HepG2 (cell line): ENCODE data around the gene NFXL1. TPM values are rescaled to one million over a fixed set of nuclear protein-coding genes. Genes with fewer than 3 reads are reported as not detected.

ENCODE experiments used
- ARNT2 ChIP-seq: sonication (generic); formaldehyde crosslinking; IDR thresholded peaks from 2 replicates; pipeline ENCODE4 v1.8.0; 2022; ENCODE audit warnings: mild to moderate bottlenecking, low read depth, missing genetic modification reagents, moderate library complexity
- ARNTL ChIP-seq: sonication (generic); formaldehyde crosslinking; IDR thresholded peaks from 2 replicates; pipeline ENCODE4 v1.4.0; 2020; ENCODE audit warnings: mild to moderate bottlenecking, missing genetic modification reagents
- RBAK ChIP-seq: sonication (generic); formaldehyde crosslinking; IDR thresholded peaks from 2 replicates; pipeline ENCODE4 v1.5.1; 2020; ENCODE audit warnings: mild to moderate bottlenecking, missing genetic modification reagents
- RNF2 ChIP-seq: fragments of 450-650 bp; conservative IDR thresholded peaks from 2 replicates; pipeline ENCODE4 v1.6.1; 2016; ENCODE audit warnings: low read depth
- SIN3B ChIP-seq: fragments of 150-350 bp; IDR thresholded peaks from 2 replicates; pipeline ENCODE4 v1.6.1; 2014; ENCODE audit warnings: low read length
- SUZ12 ChIP-seq: fragments of 150-350 bp; IDR thresholded peaks from 2 replicates; pipeline ENCODE4 v1.6.1; 2014; ENCODE audit warnings: low read depth, low read length
- THYN1 ChIP-seq: sonication (generic); formaldehyde crosslinking; IDR thresholded peaks from 2 replicates; pipeline ENCODE4 v1.8.1; 2023; ENCODE audit warnings: low read depth, mild to moderate bottlenecking, moderate library complexity, missing genetic modification reagents, borderline replicate concordance
- ZKSCAN5 ChIP-seq: sonication (generic); formaldehyde crosslinking; IDR thresholded peaks from 2 replicates; pipeline ENCODE4 v1.5.1; 2020; ENCODE audit warnings: mild to moderate bottlenecking, missing genetic modification reagents
- ZNF160 ChIP-seq: sonication (generic); formaldehyde crosslinking; IDR thresholded peaks from 2 replicates; pipeline ENCODE4 v1.8.0; 2022; ENCODE audit warnings: mild to moderate bottlenecking, inconsistent platforms, missing genetic modification reagents
- ZNF20 ChIP-seq: sonication (generic); formaldehyde crosslinking; IDR thresholded peaks from 2 replicates; pipeline ENCODE4 v1.4.0; 2020; ENCODE audit warnings: mild to moderate bottlenecking, moderate library complexity, missing genetic modification reagents
- ZNF777 ChIP-seq: sonication (generic); formaldehyde crosslinking; IDR thresholded peaks from 2 replicates; pipeline ENCODE4 v1.4.0; 2020; ENCODE audit warnings: missing genetic modification reagents
- ZNF816 ChIP-seq: sonication (generic); formaldehyde crosslinking; IDR thresholded peaks from 2 replicates; pipeline ENCODE4 v1.8.0; 2022; ENCODE audit warnings: missing genetic modification reagents, mild to moderate bottlenecking, borderline replicate concordance
- ZNF841 ChIP-seq: sonication (generic); formaldehyde crosslinking; IDR thresholded peaks from 2 replicates; pipeline ENCODE4 v1.8.1; 2023; ENCODE audit warnings: missing genetic modification reagents, borderline replicate concordance
- polyA plus RNA-seq, 8 experiments: library from polyadenylated mRNA; depleted of rRNA in 3 of 8; stranded (reverse) in 7 of 8; unstranded in 1 of 8; fragments of >200 nt; fragmentation: Illumina TruSeq in 4 of 8; extraction: Trizol in 4 of 8; gene quantifications; 2 replicates each; pipeline versions ENCODE4 v1.2.1 to v1.2.3, GENCODE V29; 2011 to 2016; ENCODE audit warnings: low read depth in 4 of 8, missing spikeins in 1 of 8, mixed read lengths in 1 of 8; ENCODE audit not compliant: insufficient read depth in 1 of 8
- total RNA-seq, 5 experiments: library from RNA; depleted of rRNA; stranded (reverse); fragments of >200 nt; fragmentation: Illumina TruSeq; extraction: Trizol; gene quantifications; 2 replicates each; pipeline ENCODE4 v1.2.3, GENCODE V29; 2016; ENCODE audit warnings: low read depth in 1 of 5
- TF ChIP-seq, protein P1 (sequence below): sonication (generic); formaldehyde crosslinking; IDR thresholded peaks from 2 replicates; pipeline ENCODE4 v1.4.0; 2020; ENCODE audit warnings: missing genetic modification reagents
- TF ChIP-seq, protein P2 (sequence below): sonication (generic); formaldehyde crosslinking; IDR thresholded peaks from 2 replicates; pipeline ENCODE4 v1.4.0; 2020; ENCODE audit warnings: missing genetic modification reagents
- TF ChIP-seq, protein P3 (sequence below): sonication (generic); formaldehyde crosslinking; IDR thresholded peaks from 2 replicates; pipeline ENCODE4 v1.5.0; 2020; ENCODE audit warnings: missing genetic modification reagents, mild to moderate bottlenecking, borderline replicate concordance
- TF ChIP-seq, protein P4 (sequence below): IDR thresholded peaks from 2 replicates; pipeline ENCODE4 v1.6.1; 2016; ENCODE audit warnings: mild to moderate bottlenecking, missing biosample characterization, missing genetic modification reagents
- TF ChIP-seq, protein P5 (sequence below), 2 experiments: IDR thresholded peaks; 2 replicates each; pipeline ENCODE4 v1.6.1; 2011 to 2012; ENCODE audit warnings: low read length in 2 of 2, borderline replicate concordance in 1 of 2, low read depth in 1 of 2, mild to moderate bottlenecking in 1 of 2, moderate library complexity in 1 of 2
- TF ChIP-seq, protein P6 (sequence below): sonication (generic); formaldehyde crosslinking; IDR thresholded peaks from 2 replicates; pipeline ENCODE4 v1.8.0; 2022; ENCODE audit warnings: mild to moderate bottlenecking, missing genetic modification reagents, moderate library complexity

The NFXL1 gene
- total and polyA plus RNA-seq, 2 of the 13 experiments (the other 11 are each of a cell fraction or from before 2014, with no cell fraction given), result 12.0 to 18.6 TPM

DNA sequence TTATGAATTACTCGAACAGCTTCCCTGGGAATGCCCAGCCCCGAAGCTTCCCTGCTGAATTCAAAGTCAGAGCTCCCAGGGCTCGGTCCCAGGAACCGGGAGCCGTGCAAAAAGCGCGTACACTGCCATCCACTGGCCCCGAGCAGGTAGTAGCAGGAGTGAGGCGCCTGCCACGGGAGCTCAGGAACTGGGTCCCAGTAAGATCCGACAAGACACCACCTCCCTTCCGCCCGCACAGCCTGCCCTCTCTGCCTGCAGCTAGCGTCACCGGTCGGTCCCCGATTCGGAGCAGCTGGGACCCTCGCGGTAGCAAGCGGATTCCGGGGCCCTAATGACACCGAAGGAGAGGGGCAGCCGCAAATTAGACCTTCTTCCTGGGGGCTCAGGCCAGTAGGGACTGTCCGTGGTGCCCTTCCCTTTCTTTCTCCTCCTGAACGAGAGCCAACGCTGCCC lies 77.7 kb downstream of the NFXL1 start (continued):
- TF ChIP-seq, protein P1, sequence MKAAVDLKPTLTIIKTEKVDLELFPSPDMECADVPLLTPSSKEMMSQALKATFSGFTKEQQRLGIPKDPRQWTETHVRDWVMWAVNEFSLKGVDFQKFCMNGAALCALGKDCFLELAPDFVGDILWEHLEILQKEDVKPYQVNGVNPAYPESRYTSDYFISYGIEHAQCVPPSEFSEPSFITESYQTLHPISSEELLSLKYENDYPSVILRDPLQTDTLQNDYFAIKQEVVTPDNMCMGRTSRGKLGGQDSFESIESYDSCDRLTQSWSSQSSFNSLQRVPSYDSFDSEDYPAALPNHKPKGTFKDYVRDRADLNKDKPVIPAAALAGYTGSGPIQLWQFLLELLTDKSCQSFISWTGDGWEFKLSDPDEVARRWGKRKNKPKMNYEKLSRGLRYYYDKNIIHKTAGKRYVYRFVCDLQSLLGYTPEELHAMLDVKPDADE (CRISPR knock-in tag), result no peak
- no peak for TF ChIP-seq ZNF20 (CRISPR knock-in tag)
- no peak for TF ChIP-seq SUZ12
- TF ChIP-seq ZKSCAN5 (CRISPR knock-in tag), result no peak
- TF ChIP-seq, protein P2, sequence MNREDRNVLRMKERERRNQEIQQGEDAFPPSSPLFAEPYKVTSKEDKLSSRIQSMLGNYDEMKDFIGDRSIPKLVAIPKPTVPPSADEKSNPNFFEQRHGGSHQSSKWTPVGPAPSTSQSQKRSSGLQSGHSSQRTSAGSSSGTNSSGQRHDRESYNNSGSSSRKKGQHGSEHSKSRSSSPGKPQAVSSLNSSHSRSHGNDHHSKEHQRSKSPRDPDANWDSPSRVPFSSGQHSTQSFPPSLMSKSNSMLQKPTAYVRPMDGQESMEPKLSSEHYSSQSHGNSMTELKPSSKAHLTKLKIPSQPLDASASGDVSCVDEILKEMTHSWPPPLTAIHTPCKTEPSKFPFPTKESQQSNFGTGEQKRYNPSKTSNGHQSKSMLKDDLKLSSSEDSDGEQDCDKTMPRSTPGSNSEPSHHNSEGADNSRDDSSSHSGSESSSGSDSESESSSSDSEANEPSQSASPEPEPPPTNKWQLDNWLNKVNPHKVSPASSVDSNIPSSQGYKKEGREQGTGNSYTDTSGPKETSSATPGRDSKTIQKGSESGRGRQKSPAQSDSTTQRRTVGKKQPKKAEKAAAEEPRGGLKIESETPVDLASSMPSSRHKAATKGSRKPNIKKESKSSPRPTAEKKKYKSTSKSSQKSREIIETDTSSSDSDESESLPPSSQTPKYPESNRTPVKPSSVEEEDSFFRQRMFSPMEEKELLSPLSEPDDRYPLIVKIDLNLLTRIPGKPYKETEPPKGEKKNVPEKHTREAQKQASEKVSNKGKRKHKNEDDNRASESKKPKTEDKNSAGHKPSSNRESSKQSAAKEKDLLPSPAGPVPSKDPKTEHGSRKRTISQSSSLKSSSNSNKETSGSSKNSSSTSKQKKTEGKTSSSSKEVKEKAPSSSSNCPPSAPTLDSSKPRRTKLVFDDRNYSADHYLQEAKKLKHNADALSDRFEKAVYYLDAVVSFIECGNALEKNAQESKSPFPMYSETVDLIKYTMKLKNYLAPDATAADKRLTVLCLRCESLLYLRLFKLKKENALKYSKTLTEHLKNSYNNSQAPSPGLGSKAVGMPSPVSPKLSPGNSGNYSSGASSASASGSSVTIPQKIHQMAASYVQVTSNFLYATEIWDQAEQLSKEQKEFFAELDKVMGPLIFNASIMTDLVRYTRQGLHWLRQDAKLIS (CRISPR knock-in tag), result no peak
- TF ChIP-seq, protein P3, sequence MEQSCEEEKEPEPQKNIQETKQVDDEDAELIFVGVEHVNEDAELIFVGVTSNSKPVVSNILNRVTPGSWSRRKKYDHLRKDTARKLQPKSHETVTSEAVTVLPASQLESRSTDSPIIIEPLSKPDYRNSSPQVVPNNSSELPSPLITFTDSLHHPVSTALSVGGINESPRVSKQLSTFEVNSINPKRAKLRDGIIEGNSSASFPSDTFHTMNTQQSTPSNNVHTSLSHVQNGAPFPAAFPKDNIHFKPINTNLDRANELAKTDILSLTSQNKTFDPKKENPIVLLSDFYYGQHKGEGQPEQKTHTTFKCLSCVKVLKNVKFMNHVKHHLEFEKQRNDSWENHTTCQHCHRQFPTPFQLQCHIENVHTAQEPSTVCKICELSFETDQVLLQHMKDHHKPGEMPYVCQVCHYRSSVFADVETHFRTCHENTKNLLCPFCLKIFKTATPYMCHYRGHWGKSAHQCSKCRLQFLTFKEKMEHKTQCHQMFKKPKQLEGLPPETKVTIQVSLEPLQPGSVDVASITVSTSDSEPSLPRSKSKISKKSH, result no peak; the same call in 1 of the 2 replicates
- TF ChIP-seq, protein P4, sequence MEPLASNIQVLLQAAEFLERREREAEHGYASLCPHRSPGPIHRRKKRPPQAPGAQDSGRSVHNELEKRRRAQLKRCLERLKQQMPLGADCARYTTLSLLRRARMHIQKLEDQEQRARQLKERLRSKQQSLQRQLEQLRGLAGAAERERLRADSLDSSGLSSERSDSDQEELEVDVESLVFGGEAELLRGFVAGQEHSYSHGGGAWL, result no peak
- no peak for TF ChIP-seq ZNF841 (CRISPR knock-in tag)
- TF ChIP-seq ARNT2, result no peak
- no peak; the same call in 1 of the 2 replicates for TF ChIP-seq ZNF160 (CRISPR knock-in tag)
- TF ChIP-seq, protein P5, sequence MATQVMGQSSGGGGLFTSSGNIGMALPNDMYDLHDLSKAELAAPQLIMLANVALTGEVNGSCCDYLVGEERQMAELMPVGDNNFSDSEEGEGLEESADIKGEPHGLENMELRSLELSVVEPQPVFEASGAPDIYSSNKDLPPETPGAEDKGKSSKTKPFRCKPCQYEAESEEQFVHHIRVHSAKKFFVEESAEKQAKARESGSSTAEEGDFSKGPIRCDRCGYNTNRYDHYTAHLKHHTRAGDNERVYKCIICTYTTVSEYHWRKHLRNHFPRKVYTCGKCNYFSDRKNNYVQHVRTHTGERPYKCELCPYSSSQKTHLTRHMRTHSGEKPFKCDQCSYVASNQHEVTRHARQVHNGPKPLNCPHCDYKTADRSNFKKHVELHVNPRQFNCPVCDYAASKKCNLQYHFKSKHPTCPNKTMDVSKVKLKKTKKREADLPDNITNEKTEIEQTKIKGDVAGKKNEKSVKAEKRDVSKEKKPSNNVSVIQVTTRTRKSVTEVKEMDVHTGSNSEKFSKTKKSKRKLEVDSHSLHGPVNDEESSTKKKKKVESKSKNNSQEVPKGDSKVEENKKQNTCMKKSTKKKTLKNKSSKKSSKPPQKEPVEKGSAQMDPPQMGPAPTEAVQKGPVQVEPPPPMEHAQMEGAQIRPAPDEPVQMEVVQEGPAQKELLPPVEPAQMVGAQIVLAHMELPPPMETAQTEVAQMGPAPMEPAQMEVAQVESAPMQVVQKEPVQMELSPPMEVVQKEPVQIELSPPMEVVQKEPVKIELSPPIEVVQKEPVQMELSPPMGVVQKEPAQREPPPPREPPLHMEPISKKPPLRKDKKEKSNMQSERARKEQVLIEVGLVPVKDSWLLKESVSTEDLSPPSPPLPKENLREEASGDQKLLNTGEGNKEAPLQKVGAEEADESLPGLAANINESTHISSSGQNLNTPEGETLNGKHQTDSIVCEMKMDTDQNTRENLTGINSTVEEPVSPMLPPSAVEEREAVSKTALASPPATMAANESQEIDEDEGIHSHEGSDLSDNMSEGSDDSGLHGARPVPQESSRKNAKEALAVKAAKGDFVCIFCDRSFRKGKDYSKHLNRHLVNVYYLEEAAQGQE (IDR thresholded peaks at IDR 0.05; ENCODE audit: borderline replicate concordance in 1 of 2, low read depth in 1 of 2, low read length in 2 of 2), result no peak
- no peak for TF ChIP-seq RBAK
- no peak for TF ChIP-seq ARNTL (CRISPR knock-in tag)
- TF ChIP-seq RNF2, result no peak
- TF ChIP-seq, protein P6, sequence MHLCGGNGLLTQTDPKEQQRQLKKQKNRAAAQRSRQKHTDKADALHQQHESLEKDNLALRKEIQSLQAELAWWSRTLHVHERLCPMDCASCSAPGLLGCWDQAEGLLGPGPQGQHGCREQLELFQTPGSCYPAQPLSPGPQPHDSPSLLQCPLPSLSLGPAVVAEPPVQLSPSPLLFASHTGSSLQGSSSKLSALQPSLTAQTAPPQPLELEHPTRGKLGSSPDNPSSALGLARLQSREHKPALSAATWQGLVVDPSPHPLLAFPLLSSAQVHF (CRISPR knock-in tag), result no peak
- TF ChIP-seq THYN1 (CRISPR knock-in tag), result no peak
- TF ChIP-seq ZNF777 (CRISPR knock-in tag), result no peak
- no peak for TF ChIP-seq SIN3B
- no peak for TF ChIP-seq ZNF816 (CRISPR knock-in tag)
